NCI-H2171 treated with DMSO at 0.1 percent for 48 hours (cell line): ENCODE data around the gene SEMA3A.

ENCODE experiments used
- DNase-seq: peaks from one replicate; lab custom pipeline; 2025; lab: John Stamatoyannopoulos, UW

The SEMA3A gene

GRCh38 chr7:84111842-84112241 lies 82.7 kb downstream of the SEMA3A start:
- DNase-seq, result peak; percentile 29

- DNase-seq, result peak; percentile 54
Measured at GRCh38 chr7:84110400-84110799, 84.2 kb downstream of the SEMA3A start.

GRCh38 chr7:84108787-84109186 lies 85.8 kb downstream of the SEMA3A start:
- no peak for DNase-seq

GRCh38 chr7:84108119-84108518 lies 86.5 kb downstream of the SEMA3A start:
- no peak for DNase-seq

DNA sequence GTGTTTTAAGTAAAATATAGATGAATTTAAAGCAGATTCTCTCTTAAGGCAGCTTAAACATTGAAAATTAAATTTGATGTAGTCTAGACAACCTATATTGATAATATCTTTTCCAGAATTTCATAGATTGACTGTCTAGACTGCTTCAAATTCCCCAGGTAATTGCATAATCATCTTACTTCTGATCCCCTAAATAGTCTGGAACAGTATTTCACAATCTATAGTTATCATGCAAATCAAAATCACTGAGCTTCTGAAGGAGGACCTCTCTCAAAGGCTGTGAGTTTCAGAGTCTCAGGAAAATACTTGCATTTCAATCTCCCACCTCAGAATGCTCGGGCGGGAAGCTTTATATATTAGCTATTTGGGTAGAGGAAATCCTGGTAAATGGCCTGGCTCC lies 87.3 kb downstream of the SEMA3A start:
- DNase-seq, result no peak

GRCh38 chr7:84106291-84106690 lies 88.3 kb downstream of the SEMA3A start:
- no peak for DNase-seq

DNA sequence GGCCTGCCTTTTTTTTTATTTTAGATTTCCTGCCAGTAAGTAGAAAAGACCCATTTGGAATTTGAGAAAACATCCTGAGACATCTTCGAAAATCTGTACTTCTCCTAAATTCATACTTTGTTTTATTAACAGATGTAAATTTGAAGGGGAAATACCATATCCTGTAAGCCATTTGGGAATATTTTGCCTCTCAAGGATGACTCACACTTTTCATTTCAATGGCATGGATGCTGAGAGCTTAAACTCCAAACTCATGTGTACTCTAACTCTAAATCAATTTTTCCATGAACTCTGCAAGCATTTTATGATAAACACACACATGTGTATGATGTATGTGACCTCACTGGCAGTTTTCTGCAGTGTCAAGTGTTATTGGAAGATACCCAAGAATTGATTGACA lies 89.0 kb downstream of the SEMA3A start:
- DNase-seq, result peak; percentile 11

GRCh38 chr7:84104826-84105225 lies 89.8 kb downstream of the SEMA3A start:
- DNase-seq, result no peak

- DNase-seq, result no peak
Measured at GRCh38 chr7:84102213-84102612, 92.4 kb downstream of the SEMA3A start.

DNA sequence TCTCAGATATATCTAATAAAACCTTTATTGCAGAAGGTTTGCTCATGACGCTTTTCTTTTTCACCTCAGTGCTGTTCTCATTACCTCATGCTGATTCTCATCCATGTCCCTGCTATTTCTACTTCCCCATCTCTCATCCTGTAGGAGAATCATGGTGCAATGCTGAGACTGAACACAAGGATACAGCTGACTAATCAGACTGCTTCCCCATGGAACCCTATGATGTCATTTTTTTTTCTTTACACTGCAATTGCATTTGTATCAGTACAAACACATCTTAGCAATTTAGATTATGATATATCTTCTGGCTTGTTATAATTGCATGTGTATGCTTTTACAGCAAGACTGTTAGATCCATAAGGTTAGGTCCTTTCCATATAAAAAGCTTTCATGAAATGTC lies 93.7 kb downstream of the SEMA3A start:
- DNase-seq, result no peak

- DNase-seq, result no peak
Measured at GRCh38 chr7:84095971-84096370, 98.6 kb downstream of the SEMA3A start.

- DNase-seq, result no peak
Measured at GRCh38 chr7:84092207-84092606, 102.4 kb downstream of the SEMA3A start.

DNA sequence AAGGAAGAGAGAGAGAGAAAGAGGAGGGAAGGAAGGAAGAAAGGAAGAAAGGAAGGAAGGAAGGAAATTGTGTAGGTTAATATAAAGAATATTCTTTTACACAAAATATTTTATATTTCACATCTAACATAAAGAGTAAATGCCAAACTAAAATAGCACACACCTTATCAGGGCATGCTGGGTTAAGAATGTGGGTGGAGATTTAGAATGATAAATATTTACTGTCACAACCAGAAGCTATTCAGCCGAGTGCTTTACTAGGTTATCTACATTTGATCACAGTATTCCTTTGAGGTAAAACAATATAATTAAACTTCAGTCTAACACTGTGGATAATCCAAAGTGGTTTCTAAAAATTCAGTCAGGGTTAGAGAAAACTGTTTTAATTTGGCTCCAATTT lies 103.3 kb downstream of the SEMA3A start:
- DNase-seq, result no peak

- no peak for DNase-seq
Measured at GRCh38 chr7:84088802-84089201, 105.8 kb downstream of the SEMA3A start.

- DNase-seq, result no peak
Measured at GRCh38 chr7:84085998-84086397, 108.6 kb downstream of the SEMA3A start.

GRCh38 chr7:84085147-84085546 lies 109.4 kb downstream of the SEMA3A start:
- peak; percentile 33 for DNase-seq

GRCh38 chr7:84083846-84084245 lies 110.7 kb downstream of the SEMA3A start:
- DNase-seq, result no peak

DNA sequence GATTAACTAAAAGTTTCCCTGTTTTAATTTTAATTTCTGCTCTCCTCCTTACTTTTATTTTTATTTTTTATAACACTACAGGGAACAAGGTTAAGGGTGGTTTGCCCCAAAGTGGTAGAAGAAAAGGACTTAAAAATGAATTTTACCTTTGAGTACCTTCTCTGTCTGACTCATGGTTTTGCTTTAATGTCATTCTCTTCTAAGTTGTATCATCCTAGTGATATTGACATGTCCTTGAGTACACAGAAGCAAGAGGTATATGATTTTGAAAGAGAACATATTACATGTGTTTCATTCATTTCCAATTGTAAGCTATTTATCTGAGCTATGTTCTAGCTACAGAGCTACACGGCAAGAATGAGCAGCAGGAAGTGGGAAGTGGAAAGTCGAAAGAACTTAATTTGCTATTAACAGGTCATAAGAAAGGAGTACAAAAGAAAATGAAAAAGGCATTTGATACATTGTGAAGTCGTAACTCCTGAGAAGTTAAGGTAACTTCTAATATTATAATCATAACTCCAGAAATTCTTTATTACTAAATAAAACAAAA lies 112.5 kb downstream of the SEMA3A start:
- no peak for DNase-seq

GRCh38 chr7:84077336-84077735 lies 117.3 kb downstream of the SEMA3A start:
- DNase-seq, result peak; percentile 64

DNA sequence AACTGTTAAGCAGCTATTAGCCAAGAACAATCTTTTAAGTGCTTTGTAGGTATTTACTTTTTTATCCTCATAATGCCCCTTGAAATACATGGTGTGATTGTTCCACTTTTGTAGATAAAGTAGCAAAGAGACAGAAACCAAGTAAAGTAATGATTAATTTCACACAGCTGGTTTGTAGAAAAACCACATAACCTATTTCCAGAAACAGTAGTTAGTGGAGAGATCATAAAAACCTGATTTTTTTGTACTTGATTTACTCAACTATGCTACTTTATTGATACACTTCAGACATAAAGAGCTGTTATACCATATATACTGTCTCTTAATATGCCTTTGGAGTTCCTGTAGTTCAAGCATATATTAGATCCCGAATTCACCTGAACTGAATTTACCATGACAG lies 118.4 kb downstream of the SEMA3A start:
- DNase-seq, result no peak

GRCh38 chr7:84073186-84073875 lies 121.3 kb downstream of the SEMA3A start:
- DNase-seq, result no peak

DNA sequence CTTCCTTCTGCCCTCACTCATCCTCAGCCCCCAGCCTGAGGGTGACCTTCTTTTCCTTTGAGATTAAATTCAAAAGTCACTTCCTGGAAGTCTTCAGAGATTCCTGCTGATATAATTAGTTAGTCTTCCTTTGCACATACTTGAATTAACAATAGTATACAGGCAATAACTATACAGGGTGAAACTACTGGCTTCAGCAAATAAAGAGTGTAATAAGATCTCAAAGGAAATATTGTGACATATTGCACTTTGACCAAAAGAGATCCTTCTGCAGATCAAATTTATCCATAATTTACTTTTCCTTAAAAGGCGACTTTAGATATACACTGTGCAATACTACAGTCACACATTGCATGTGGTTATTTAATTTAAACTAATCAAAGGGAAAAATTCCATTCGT lies 123.8 kb downstream of the SEMA3A start:
- peak; percentile 46 for DNase-seq

- no peak for DNase-seq
Measured at GRCh38 chr7:84069999-84070500, 124.5 kb downstream of the SEMA3A start.

- no peak for DNase-seq
Measured at GRCh38 chr7:84069033-84069432, 125.6 kb downstream of the SEMA3A start.
